ENCODE measurements around the gene ELAPOR1.

The ELAPOR1 gene

GRCh38 chr1:109163551-109163950 lies 49.6 kb downstream of the ELAPOR1 start:
- ChIA-PET CTCF (interaction anchor here (0.9 to 1.3 kb wide), 5 partner anchors 9 to 331 kb away, joined by 3 to 5 read pairs (median 3); partner anchors contain the start of gene CYB561D1), POLR2A (interaction anchor here (2.4 kb wide), 1 partner anchor 63 kb away, joined by 10 read pairs; no protein-coding TSS in a partner anchor)
- TF ChIP-seq, protein P1, sequence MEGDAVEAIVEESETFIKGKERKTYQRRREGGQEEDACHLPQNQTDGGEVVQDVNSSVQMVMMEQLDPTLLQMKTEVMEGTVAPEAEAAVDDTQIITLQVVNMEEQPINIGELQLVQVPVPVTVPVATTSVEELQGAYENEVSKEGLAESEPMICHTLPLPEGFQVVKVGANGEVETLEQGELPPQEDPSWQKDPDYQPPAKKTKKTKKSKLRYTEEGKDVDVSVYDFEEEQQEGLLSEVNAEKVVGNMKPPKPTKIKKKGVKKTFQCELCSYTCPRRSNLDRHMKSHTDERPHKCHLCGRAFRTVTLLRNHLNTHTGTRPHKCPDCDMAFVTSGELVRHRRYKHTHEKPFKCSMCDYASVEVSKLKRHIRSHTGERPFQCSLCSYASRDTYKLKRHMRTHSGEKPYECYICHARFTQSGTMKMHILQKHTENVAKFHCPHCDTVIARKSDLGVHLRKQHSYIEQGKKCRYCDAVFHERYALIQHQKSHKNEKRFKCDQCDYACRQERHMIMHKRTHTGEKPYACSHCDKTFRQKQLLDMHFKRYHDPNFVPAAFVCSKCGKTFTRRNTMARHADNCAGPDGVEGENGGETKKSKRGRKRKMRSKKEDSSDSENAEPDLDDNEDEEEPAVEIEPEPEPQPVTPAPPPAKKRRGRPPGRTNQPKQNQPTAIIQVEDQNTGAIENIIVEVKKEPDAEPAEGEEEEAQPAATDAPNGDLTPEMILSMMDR (IDR thresholded peaks at IDR 0.05; ENCODE audit: insufficient read depth, low read length, missing control alignments), result no peak

More at GRCh38 chr1:109163551-109163950, 49.6 kb downstream of the ELAPOR1 start:
- no peak for DNase-seq (ENCODE audit: low read depth, low spot score)
- H3K4me3 ChIP-seq (ENCODE audit: low read depth, low read length), result no peak overlapping the region
